Psoas muscle (tissue), 8 donors: Measurements from ENCODE around the gene RNF26. TPM values are rescaled to one million over a fixed set of nuclear protein-coding genes. Genes with fewer than 3 reads are reported as not detected.

Experiments
- ATAC-seq, 4 donors: fragments of 200-7000 bp; cut with Tn5 transposase; one replicate each; pipeline ENCODE4 v1.9.1; 2020; ENCODE audit warnings: moderate library complexity in 3 of 4, mild to moderate bottlenecking in 2 of 4
- DNase-seq, 2 donors: peaks; one replicate each; pipeline ENCODE4 v3.0.0-alpha.2; 2020
- H3K27ac ChIP-seq: fragments of 200-600 bp; one replicate; pipeline ENCODE4 v1.8.0; 2022
- H3K27me3 ChIP-seq, 3 donors: fragments of 200-600 bp in 1 of 3; one replicate each; pipeline versions ENCODE4 v1.6.1 to v1.8.0; 2013 to 2022; ENCODE audit warnings: low read length in 2 of 3, mild to moderate bottlenecking in 2 of 3, moderate library complexity in 1 of 3; ENCODE audit not compliant: insufficient read depth in 3 of 3
- H3K36me3 ChIP-seq, 2 donors: fragments of 200-600 bp in 1 of 2; one replicate each; pipeline versions ENCODE4 v1.6.1 to v1.8.0; 2013 to 2022; ENCODE audit warnings: low read depth in 1 of 2, mild to moderate bottlenecking in 1 of 2, moderate library complexity in 1 of 2; ENCODE audit not compliant: insufficient read depth in 1 of 2
- H3K4me1 ChIP-seq: fragments of 200-600 bp; one replicate; pipeline ENCODE4 v1.8.0; 2022
- H3K4me3 ChIP-seq: fragments of 200-600 bp; one replicate; pipeline ENCODE4 v1.8.0; 2022; ENCODE audit warnings: mild to moderate bottlenecking
- H3K9me3 ChIP-seq: fragments of 200-600 bp; one replicate; pipeline ENCODE4 v1.8.0; 2022
- CTCF ChIP-seq: fragments of 200-600 bp; IDR thresholded peaks from one replicate; pipeline ENCODE4 v1.8.0; 2022; ENCODE audit warnings: antibody characterized with exemption
- WGBS, 3 donors: extraction: QIAGEN DNeasy Blood & Tissue Kit; methylation state at CpG; one replicate each; pipeline versions ENCODE4 v1.1.6 to v1.1.7; 2013; 5-methylcytosine and 5-hydroxymethylcytosine counted together
- intact Hi-C, 2 donors: fragments of 100-400 bp; cut with DNase I; formaldehyde crosslinking; loops; one replicate each; pipeline versions ENCODE4 v1.11.0 to v1.14.2; 2022
- polyA plus RNA-seq, 3 donors: library from polyadenylated mRNA; stranded (reverse); fragments of 200-250 nt; gene quantifications; one replicate each; pipeline ENCODE4 v1.2.3, GENCODE V29; 2013
- total RNA-seq, 4 donors: library from RNA; stranded (reverse); fragmentation: NEBNext Ultra II Directional in 2 of 4; extraction: Animal tissue kit (Norgen Biotek cat#: 25700) in 2 of 4; gene quantifications; one replicate each; pipeline versions ENCODE4 v1.2.1 to v1.2.4, GENCODE V29; 2021 to 2023
- donor health status: healthy with polysubstance abuse.
- donor health status: DM: no; HTN: no; CAD: no; lungs with moderate emphysema.
- donor health status: Bipolar disorder and iron deficiency.
- donor health status: healthy.
- donor health status: DM: yes; HTN: yes; CAD: no.
- donor health status: DM: no; HTN: no; CAD: no.
- donor health status: DM: no; HTN: no; CAD: no.
- donor health status: DM: yes; HTN: yes; CAD: no.

Gene RNF26
- total and polyA plus RNA-seq, 7 donors = 5.8 to 8.9 (median 7.3) TPM

- peaks cover 59% of the 10 kb centered on the region for H3K4me1 ChIP-seq
- peak overlapping the region; percentile 95 for H3K27ac ChIP-seq
- DNase-seq (no peak), ATAC-seq (no peak)
- no peak overlapping the region for H3K4me3 ChIP-seq
- H3K36me3 ChIP-seq = peaks cover 0 to 11% of the 10 kb centered on the region in 2 donors
- 86 to 89% (median 88%) methylated on average over 9 of the region's 9 CpGs for WGBS, 3 donors
- no peak for TF ChIP-seq CTCF
- intact Hi-C loops = loop anchor here (5.0 kb wide), 1 partner anchor 130 kb away; the partner anchor contains the start of gene CBL (in 2 of the 2)
- no peaks in the 10 kb centered on the region for H3K9me3 ChIP-seq
- peaks cover 0 to 4% (median 0%) of the 10 kb centered on the region in 3 donors for H3K27me3 ChIP-seq
Measured at GRCh38 chr11:119336744-119337469, 2.6 kb downstream of the RNF26 start.

- Histone ChIP-seq H3K27me3 (peaks cover 0 to 4% (median 0%) of the 10 kb centered on the region in 3 donors), H3K4me1 (peaks cover 59% of the 10 kb centered on the region), H3K27ac (peak overlapping the region; percentile 95), H3K4me3 (no peak overlapping the region), H3K9me3 (no peaks in the 10 kb centered on the region), H3K36me3 (peaks cover 0 to 11% of the 10 kb centered on the region in 2 donors)
- ATAC-seq = no peak
- no peak for DNase-seq
- intact Hi-C loops = loop anchor here (5.0 kb wide), 1 partner anchor 130 kb away; the partner anchor contains the start of gene CBL (in 2 of the 2)
- 55 to 59% (median 57%) methylated on average over 9 of the region's 9 CpGs for WGBS, 3 donors
- TF ChIP-seq CTCF = no peak
Measured at GRCh38 chr11:119337581-119338317, 3.4 kb downstream of the RNF26 start.

DNA sequence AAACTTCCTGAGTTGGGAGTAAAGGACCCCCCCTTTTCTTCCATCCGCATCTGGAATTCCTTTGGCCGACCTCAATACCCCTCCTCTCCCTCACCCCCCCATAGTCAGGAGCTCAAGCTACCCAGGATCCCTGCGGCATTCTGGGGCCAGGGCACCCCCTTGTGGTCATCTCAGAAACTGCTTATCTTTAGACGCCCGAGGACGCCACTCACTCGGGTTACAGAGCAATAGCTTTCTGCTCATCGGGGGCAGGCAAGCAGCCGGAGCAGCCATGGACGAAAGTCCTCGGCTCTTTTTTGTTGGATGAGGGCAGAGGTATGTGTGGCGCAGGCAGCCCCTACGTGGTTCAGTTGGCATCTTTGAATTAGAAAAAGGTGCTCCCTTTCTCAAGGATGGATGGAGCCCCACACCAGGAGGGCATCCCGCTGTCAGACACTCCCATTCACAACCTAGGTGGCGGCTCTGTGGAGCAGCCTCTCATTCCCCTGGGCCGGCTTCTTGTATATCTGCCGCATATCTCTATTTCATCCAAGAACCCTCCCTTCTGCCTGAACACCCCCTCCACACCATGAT lies 4.1 kb downstream of the RNF26 start:
- TF ChIP-seq CTCF = peak; percentile 66
- WGBS, 3 donors = 13 to 16% (median 15%) methylated on average over 17 of the region's 17 CpGs
- Histone ChIP-seq H3K9me3 (no peaks in the 10 kb centered on the region), H3K4me1 (peaks cover 59% of the 10 kb centered on the region), H3K36me3 (peaks cover 0 to 11% of the 10 kb centered on the region in 2 donors), H3K4me3 (peak overlapping the region; percentile 76), H3K27ac (no peak overlapping the region), H3K27me3 (peaks cover 0 to 4% (median 0%) of the 10 kb centered on the region in 3 donors)
- peak; percentile 65 to 78 for DNase-seq
- peak in 3 of 4 donors; percentile 27 to 48 (median 45) for ATAC-seq
- intact Hi-C loops = loop anchor here (5.0 kb wide), 1 partner anchor 131 kb away; the partner anchor contains the start of gene CBL (in 2 of the 2)

DNA sequence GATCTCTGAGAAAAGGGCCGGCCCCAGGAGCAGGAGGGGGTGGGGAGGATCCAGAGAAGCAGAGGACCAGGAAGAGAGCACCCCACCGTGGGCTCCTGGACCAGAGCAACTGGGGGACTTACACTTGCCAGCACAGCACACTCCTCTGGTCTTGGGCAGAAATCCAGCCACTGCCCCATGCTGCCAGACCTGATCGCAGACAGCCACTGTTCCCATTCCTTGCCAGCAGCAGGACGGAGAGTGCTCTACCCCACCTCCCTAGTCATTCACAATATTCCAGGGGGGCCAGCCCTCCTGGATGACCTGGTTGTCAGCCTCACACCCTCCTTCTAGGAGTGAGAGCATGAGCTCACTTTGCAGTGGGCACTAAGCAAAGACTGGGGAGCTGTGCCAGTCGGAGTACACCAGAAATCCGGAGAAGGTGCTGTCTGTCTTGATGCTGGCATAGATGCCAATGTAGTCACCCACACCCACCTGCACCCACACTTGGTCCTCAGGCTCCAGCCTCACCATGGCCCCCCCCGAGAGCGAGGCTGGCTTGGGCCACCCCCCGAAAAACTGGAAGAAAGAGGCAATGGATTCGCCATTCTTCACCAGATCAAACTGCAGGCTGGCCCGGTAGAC lies 4.8 kb downstream of the RNF26 start:
- H3K27ac ChIP-seq = peak overlapping the region; percentile 76
- H3K36me3 ChIP-seq = peaks cover 0 to 11% of the 10 kb centered on the region in 2 donors
- no peak for DNase-seq
- intact Hi-C loops = loop anchor here (5.0 kb wide), 1 partner anchor 132 kb away; the partner anchor contains the start of gene CBL (in 2 of the 2)
- H3K4me3 ChIP-seq = peak overlapping the region; percentile 76
- no peak for ATAC-seq
- H3K27me3 ChIP-seq = peaks cover 0 to 4% (median 0%) of the 10 kb centered on the region in 3 donors
- no peaks in the 10 kb centered on the region for H3K9me3 ChIP-seq
- TF ChIP-seq CTCF = no peak
- WGBS, 3 donors = 22 to 40% (median 27%) methylated on average over 11 of the region's 11 CpGs
- H3K4me1 ChIP-seq = peaks cover 59% of the 10 kb centered on the region
